IPS-15b (cell line): ENCODE data around the gene GRWD1.
A peak's percentile ranks its signal among the peaks of the same experiment; 100 is the strongest.

Source experiments
- H3K27me3 ChIP-seq: one replicate; pipeline ENCODE4 v1.6.1; 2013; ENCODE audit warnings: low read length; ENCODE audit not compliant: control insufficient read depth, insufficient read depth
- H3K36me3 ChIP-seq: one replicate; pipeline ENCODE4 v1.6.1; 2013; ENCODE audit warnings: low read length; ENCODE audit not compliant: control insufficient read depth, insufficient read depth
- H3K4me1 ChIP-seq: one replicate; pipeline ENCODE4 v1.6.1; 2013; ENCODE audit warnings: mild to moderate bottlenecking, low read length; ENCODE audit not compliant: control insufficient read depth, insufficient read depth
- H3K4me3 ChIP-seq: one replicate; pipeline ENCODE4 v1.5.1; 2013; ENCODE audit warnings: low read depth, low read length
- H3K9ac ChIP-seq: one replicate; pipeline ENCODE4 v1.6.1; 2013; ENCODE audit warnings: low read depth, mild to moderate bottlenecking, low read length
- H3K9me3 ChIP-seq: one replicate; pipeline ENCODE4 v1.6.1; 2013; ENCODE audit warnings: mild to moderate bottlenecking, low read length; ENCODE audit not compliant: control insufficient read depth, insufficient read depth

Gene GRWD1

DNA sequence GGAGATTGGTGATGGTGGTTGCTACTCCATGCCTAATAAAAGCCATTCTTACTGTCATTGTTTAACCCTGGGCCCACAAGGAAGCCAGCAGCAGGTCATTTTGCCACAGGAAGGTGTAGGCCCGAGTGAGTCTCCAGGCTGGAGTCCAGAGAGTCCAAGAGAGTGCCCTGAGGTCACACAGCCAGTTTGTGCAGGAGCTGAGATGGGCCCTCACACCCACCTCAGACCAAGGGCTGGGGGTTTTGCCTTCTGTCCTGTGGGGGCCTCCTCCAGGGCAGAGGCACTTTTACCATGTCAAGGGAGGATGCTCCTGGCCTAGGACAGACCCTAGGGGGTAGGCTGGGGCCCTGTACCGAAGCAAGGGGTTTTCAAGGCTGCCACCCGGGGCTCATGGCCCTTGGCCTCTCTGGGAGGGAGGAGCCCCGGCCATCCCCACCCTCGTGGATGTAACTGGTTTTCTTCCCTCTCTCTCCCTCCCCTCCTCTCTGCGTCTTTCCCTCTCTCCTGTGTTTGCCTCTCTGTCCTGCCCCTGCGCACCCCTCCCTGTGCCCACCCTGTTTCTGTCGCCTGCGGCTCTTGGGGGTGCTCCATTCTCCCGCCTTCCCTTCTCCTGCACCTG is 31.4 kb downstream of the GRWD1 start:
- Histone ChIP-seq H3K27me3 (no peaks in the 10 kb centered on the region), H3K36me3 (peaks cover 51% of the 10 kb centered on the region), H3K9me3 (no peaks in the 10 kb centered on the region), H3K4me3 (no peak overlapping the region), H3K9ac (no peak overlapping the region), H3K4me1 (no peaks in the 10 kb centered on the region)

DNA sequence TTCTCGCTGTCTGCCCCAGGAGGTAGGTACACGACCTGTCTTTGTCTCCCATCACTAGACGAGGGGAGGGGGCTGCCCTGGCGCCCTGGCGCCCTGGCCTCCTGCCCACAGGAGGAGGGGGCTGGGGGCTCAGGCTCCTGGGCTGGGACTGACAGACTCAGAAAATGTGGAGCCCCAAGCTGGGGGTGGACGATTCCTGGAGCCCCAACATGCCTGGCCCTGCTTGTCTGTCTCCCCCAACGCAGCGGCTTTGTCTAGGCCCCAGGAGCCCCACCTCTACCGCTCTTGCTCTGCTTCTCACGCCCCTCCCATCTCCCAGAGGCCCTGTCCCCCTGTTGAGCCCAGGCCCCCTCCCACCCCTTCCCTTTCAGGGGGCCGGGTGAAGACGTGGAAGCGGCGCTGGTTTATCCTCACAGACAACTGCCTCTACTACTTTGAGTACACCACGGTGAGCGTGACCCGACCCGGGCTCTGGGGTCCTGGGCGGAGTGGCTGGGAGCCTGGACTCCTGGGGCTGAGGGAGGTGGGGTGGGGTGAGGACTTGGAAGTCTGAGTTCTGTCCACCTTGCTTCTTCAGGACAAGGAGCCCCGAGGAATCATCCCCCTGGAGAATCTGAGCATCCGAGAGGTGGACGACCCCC is 32.0 kb downstream of the GRWD1 start:
- H3K9ac ChIP-seq, result no peak overlapping the region
- H3K27me3 ChIP-seq, result no peaks in the 10 kb centered on the region
- no peaks in the 10 kb centered on the region for H3K4me1 ChIP-seq
- no peaks in the 10 kb centered on the region for H3K9me3 ChIP-seq
- H3K36me3 ChIP-seq, result peaks cover 45% of the 10 kb centered on the region
- H3K4me3 ChIP-seq, result no peak overlapping the region

DNA sequence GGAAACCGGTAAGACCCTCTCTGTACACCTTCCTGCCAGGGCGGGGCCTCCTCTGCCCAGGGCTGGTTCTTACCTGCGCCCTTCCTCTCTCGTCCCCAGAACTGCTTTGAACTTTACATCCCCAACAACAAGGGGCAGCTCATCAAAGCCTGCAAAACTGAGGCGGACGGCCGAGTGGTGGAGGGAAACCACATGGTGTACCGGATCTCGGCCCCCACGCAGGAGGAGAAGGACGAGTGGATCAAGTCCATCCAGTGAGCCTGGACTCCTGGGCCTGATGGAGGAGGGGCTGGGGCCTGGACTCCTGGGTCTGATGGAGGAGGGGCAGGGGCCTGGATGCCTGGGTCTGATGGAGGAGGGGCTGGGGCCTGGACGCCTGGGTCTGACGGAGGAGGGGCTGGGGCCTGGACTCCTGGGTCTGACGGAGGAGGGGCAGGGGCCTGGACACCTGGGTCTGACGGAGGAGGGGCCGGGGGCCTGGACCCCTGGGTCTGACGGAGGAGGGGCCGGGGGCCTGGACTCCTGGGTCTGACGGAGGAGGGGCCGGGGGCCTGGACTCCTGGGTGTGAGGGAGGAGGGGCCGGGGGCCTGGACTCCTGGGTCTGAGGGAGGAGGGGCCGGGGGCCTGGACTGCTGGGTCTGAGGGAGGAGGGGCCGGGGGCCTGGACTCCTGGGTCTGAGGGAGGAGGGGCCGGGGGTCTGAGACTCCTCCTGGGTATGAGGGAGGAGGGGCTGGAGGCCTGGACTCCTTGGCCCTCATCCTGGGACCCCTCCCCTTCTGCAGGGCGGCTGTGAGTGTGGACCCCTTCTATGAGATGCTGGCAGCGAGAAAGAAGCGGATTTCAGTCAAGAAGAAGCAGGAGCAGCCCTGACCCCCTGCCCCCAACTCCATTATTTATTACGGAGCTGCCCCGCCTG is 32.8 kb downstream of the GRWD1 start:
- H3K4me3 ChIP-seq, result no peak overlapping the region
- no peak overlapping the region for H3K9ac ChIP-seq
- peaks cover 40% of the 10 kb centered on the region for H3K36me3 ChIP-seq
- no peaks in the 10 kb centered on the region for H3K4me1 ChIP-seq
- H3K9me3 ChIP-seq, result no peaks in the 10 kb centered on the region
- no peaks in the 10 kb centered on the region for H3K27me3 ChIP-seq

DNA sequence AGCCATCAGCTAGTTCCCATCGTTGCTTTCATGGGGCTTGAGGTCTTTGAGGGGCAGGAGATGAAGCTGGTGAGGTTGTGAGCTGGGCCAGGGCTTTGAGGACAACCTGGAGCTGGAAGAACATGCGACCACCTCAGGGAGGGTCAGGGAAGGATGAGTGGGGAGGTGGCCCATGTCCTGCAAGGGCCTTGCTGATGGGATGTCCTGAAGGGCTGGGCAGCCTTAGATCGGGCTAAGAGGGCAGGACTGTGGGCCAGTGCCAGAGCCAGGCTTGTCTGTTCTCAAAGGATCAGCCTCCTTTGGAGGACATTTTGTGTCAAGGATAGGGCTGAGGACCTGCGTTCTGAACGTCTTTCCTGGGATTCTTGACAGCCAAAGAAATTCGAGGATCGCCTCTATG is 33.9 kb downstream of the GRWD1 start:
- Histone ChIP-seq H3K9ac (no peak overlapping the region), H3K27me3 (no peaks in the 10 kb centered on the region), H3K9me3 (no peaks in the 10 kb centered on the region), H3K4me1 (no peaks in the 10 kb centered on the region), H3K4me3 (no peak overlapping the region), H3K36me3 (peaks cover 31% of the 10 kb centered on the region)

DNA sequence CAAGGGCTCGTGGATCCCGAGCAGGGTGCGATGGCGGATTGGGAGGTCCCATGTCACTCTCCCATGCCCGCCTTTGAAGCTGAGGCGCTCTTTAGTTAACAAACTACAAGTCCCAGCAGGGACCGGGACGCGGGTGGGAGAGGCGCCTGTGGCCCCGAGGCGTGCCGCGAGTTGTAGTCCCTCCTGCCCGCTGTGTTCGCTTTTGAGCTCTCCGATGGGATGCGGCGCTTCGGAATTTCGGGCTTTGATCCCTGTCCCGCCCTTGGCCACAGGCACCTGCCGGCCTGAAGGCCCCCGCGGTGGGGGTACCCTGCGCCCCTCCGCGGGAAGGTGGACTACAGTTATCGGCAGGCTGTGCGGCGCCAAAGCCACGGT is 34.4 kb downstream of the GRWD1 start:
- no peaks in the 10 kb centered on the region for H3K4me1 ChIP-seq
- H3K9ac ChIP-seq, result no peak overlapping the region
- H3K4me3 ChIP-seq, result peak overlapping the region; percentile 39
- H3K9me3 ChIP-seq, result no peaks in the 10 kb centered on the region
- peaks cover 26% of the 10 kb centered on the region for H3K36me3 ChIP-seq
- H3K27me3 ChIP-seq, result no peaks in the 10 kb centered on the region

DNA sequence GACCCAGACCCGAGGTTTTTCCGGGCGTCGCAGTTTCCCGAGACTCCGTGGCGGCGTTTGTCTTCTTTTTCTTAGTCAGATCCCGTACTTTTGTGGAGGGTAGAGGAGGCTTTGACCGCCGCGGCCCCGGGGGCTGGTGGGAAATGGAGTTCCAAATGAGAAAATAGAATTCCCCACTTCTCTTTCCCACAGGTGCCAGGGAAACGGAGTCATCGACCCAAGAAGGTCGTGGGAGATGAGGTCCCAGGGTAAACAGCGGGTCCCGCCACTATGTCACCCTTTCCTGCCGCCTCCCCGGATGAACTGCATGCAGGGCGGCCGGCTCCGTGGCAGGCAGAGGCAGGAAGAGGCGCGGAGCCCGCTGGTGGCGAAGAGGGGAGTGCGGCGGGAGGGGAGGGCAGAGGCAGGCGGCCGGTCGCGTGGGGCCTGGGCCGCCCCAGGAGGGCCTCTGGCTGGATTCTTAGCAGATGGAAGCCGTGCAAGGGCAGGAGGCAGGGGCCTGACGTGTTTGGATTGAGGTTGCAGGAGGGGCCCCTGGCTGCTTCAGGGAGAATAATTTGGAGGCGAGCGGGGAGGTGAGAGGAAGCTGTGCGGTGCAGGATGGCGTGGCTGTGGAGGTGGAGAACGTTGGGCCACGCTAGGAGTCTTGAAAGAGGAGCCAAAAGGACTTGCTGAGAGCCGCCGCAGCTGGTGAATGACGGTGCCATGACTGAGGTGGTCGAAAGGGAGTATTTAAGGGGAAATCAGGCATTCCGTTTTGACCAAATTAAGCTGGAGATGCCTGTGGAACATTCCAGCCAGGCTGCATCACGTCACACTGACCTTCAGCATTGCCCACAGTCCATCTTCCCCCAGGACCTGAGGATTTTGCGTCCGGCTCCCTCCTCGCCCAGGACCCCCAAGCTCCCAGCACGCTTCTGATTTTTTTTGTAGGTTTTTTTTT is 35.0 kb downstream of the GRWD1 start:
- Histone ChIP-seq H3K4me3 (peak overlapping the region; percentile 39), H3K4me1 (no peaks in the 10 kb centered on the region), H3K36me3 (peaks cover 19% of the 10 kb centered on the region), H3K9me3 (no peaks in the 10 kb centered on the region), H3K27me3 (no peaks in the 10 kb centered on the region), H3K9ac (peak overlapping the region; percentile 37)

DNA sequence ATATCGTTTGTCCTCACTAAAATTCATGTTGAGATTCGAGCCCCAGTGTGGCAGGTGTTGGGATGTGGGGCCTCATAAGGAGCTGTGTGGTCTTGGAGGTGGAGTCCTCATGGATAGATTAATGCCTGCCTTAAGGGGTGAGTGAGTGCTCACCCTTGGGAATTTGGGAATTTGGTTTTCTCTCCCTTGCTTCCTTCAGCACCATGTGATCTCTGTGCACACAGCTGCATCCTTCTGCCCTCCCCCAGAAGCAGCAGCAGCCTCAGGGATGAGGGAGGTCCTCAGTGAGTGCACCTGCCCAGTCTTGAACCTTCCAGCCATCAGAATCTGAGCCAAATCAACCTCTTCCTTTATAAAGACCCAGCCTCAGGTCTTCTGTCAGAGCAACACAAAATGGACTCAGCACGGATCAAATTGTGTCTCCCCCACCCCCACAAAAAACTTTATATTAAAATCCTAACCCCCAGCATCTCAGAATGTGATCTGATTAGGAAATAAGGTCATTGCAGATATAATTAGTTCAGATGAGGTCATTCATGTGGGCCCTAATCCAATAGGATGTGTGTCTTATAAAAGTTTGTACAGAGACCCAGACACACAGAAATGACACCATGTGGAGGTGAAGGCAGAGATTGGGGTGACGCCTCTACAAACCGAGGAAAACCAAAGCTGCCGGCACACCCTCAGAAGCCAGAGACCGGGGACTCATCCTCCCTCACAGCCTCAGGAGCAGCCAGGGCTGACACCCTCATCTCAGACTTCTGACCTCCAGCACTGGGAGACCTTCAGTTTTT is 36.3 kb downstream of the GRWD1 start:
- H3K9ac ChIP-seq, result no peak overlapping the region
- H3K27me3 ChIP-seq, result no peaks in the 10 kb centered on the region
- H3K4me1 ChIP-seq, result no peaks in the 10 kb centered on the region
- H3K36me3 ChIP-seq, result peaks cover 8% of the 10 kb centered on the region
- no peak overlapping the region for H3K4me3 ChIP-seq
- H3K9me3 ChIP-seq, result no peaks in the 10 kb centered on the region

DNA sequence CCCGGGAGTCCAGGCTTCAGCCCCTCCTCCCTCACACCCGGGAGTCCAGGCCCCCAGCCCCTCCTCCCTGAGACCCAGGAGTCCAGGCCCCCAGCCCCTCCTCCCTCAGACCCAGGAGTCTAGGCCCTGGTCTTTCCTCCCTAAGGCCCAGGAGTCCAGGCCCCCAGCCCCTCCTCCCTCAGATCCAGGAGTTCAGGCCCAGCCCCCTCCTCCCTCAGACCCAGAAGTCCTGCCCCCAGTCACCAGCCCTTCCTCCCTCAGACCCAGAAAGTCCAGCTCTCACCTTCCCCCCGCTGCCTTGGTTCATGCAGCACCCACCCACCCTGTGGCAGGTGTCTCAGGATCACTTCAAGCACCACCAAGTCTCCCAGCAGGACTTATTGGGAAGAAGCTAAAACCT is 37.5 kb downstream of the GRWD1 start:
- H3K4me1 ChIP-seq, result no peaks in the 10 kb centered on the region
- H3K4me3 ChIP-seq, result no peak overlapping the region
- H3K9me3 ChIP-seq, result no peaks in the 10 kb centered on the region
- H3K27me3 ChIP-seq, result no peaks in the 10 kb centered on the region
- no peak overlapping the region for H3K9ac ChIP-seq
- peaks cover 8% of the 10 kb centered on the region for H3K36me3 ChIP-seq

DNA sequence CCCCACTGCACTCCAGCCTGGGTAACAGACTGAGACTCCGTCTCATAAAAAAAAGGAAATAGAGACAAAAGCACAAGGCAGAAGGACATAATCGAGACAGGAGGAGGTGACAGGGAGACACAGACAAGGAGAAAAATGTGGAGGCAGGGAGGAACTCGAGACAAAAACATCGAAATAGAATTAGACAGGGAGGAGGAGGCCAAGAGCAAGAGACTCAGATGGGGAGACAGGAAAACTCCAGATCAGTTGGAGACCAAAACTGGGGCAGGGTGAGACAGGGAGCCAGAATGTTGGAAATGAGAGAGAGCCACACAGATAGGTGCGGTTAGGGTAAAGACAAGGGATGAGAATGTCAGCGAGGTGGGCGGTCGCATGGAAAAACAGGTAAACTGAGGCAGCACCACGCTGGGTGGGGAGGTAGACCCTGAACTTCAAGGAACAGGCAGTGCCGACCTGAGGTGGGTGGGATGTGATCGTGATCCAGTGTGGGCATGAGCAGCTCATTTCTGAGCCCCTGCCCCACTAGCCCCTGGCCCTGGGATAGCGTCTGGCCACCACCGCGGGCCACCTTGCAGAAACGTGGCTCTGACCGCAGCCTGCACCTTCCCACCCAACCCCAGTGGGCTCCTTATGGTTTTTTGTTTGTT is 38.6 kb downstream of the GRWD1 start:
- H3K9ac ChIP-seq, result no peak overlapping the region
- H3K4me1 ChIP-seq, result no peaks in the 10 kb centered on the region
- no peaks in the 10 kb centered on the region for H3K27me3 ChIP-seq
- H3K4me3 ChIP-seq, result no peak overlapping the region
- H3K36me3 ChIP-seq, result peaks cover 5% of the 10 kb centered on the region
- H3K9me3 ChIP-seq, result no peaks in the 10 kb centered on the region

DNA sequence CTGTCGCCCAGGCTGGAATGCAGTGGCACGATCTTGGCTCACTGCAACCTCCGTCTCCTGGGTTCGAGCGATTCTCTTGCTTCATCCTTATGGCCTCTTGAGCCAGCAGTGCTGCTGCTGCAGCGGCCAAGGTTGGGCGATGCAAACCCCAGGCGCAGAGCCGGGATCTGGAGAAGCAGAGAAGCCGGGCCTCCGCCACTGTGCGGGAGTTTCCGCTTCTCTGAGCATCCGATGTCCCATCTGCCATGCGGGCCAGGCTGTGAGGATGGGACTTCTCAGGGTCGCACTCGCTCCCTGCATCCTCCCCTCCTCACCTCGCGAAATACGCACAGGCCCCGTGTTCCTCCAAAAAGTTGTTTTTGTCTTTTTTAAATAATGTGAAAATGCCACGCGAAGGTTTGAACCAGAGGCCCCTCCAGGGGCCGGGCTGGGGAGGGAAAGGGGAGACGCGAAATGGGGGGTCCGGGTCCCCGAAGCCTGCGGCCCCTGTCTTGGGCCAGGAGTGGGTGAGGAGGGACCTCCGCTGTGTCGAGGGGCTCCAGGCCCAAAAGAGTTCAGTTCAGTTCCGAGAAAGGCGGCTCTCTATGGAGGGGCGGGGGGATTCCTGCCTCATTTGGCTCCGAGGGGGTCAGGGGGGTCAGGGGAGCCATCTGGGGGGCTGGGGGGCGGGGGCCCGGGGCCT is 39.3 kb downstream of the GRWD1 start:
- Histone ChIP-seq H3K9me3 (no peaks in the 10 kb centered on the region), H3K27me3 (no peaks in the 10 kb centered on the region), H3K36me3 (peaks cover 2% of the 10 kb centered on the region), H3K9ac (no peak overlapping the region), H3K4me1 (peaks cover 4% of the 10 kb centered on the region), H3K4me3 (no peak overlapping the region)
